GM21528 (cell line): ENCODE measurements around the gene PTPN13.

Experiments used
- ATAC-seq: cut with Tn5 transposase; IDR thresholded peaks from one replicate; pipeline ENCODE4 v1.9.1; 2021; ENCODE audit warnings: mild to moderate bottlenecking, moderate library complexity; ENCODE audit not compliant: unreplicated experiment, low FRiP score

PTPN13 gene

GRCh38 chr4:86848136-86848535, 254.0 kb downstream of the PTPN13 start:
- no peak for ATAC-seq

- no peak for ATAC-seq
Observed at GRCh38 chr4:86848732-86849619, 254.9 kb downstream of the PTPN13 start, which contains the start of gene SLC10A6. Gene SLC10A6, minus strand, starts transcription at chr4:86849384. Its CDS starts 269 bp downstream, at chr4:86849115.

GRCh38 chr4:86853209-86853608, 259.1 kb downstream of the PTPN13 start:
- no peak for ATAC-seq

GRCh38 chr4:86855572-86855971, 261.5 kb downstream of the PTPN13 start:
- no peak for ATAC-seq

GRCh38 chr4:86856896-86857295, 262.8 kb downstream of the PTPN13 start:
- no peak for ATAC-seq

GRCh38 chr4:86857341-86858052, 263.4 kb downstream of the PTPN13 start:
- no peak for ATAC-seq
